Smooth muscle cell (in vitro differentiated cells): ENCODE results near the gene PTCH1. TPM values are rescaled to one million over a fixed set of nuclear protein-coding genes. Genes with fewer than 3 reads are reported as not detected.

Source experiments
- DNase-seq: peaks from one replicate; lab custom pipeline; 2025; ENCODE audit not compliant: unreplicated experiment; lab: John Stamatoyannopoulos, UW
- H2AFZ ChIP-seq: fragments of 200-600 bp; sonication (generic); 2 replicates; pipeline ENCODE4 v1.6.0; 2016; ENCODE audit warnings: antibody characterized with exemption, low read depth, mild to moderate bottlenecking
- H3F3A ChIP-seq: fragments of 200-600 bp; sonication (generic); 2 replicates; pipeline ENCODE4 v1.6.0; 2017; ENCODE audit warnings: antibody characterized with exemption, low read depth
- H3K27ac ChIP-seq: fragments of 200-600 bp; sonication (generic); 2 replicates; pipeline ENCODE4 v1.5.1; 2016; ENCODE audit warnings: low read depth, mild to moderate bottlenecking
- H3K27me3 ChIP-seq: fragments of 200-600 bp; sonication (generic); 2 replicates; pipeline ENCODE4 v1.6.1; 2016; ENCODE audit warnings: low read depth, mild to moderate bottlenecking
- H3K36me3 ChIP-seq: fragments of 200-600 bp; sonication (generic); 2 replicates; pipeline ENCODE4 v1.5.1; 2016; ENCODE audit warnings: low read depth
- H3K4me1 ChIP-seq: fragments of 200-600 bp; sonication (generic); 2 replicates; pipeline ENCODE4 v1.5.1; 2016; ENCODE audit warnings: low read depth
- H3K4me2 ChIP-seq: fragments of 200-600 bp; sonication (generic); 2 replicates; pipeline ENCODE4 v1.6.0; 2016; ENCODE audit warnings: mild to moderate bottlenecking
- H3K4me3 ChIP-seq: fragments of 200-600 bp; sonication (generic); 2 replicates; pipeline ENCODE4 v1.5.1; 2016; ENCODE audit warnings: mild to moderate bottlenecking
- H3K79me2 ChIP-seq: fragments of 200-600 bp; sonication (generic); 2 replicates; pipeline ENCODE4 v1.6.0; 2016; ENCODE audit warnings: low read depth, mild to moderate bottlenecking
- H3K9ac ChIP-seq: fragments of 200-600 bp; sonication (generic); 2 replicates; pipeline ENCODE4 v1.6.0; 2016; ENCODE audit warnings: low read depth
- H3K9me3 ChIP-seq: fragments of 200-600 bp; sonication (generic); replicated peaks from 2 replicates; pipeline ENCODE4 v1.5.1; 2016; ENCODE audit warnings: low read depth
- H4K20me1 ChIP-seq: fragments of 200-600 bp; sonication (generic); 2 replicates; pipeline ENCODE4 v1.6.0; 2016; ENCODE audit warnings: low read depth
- CTCF ChIP-seq: fragments of 200-600 bp; sonication (generic); IDR thresholded peaks from 2 replicates; pipeline ENCODE4 v1.5.1; 2017; ENCODE audit warnings: borderline replicate concordance, mild to moderate bottlenecking, antibody characterized with exemption; ENCODE audit not compliant: insufficient read depth, poor library complexity, severe bottlenecking
- WGBS: methylation state at CpG from one replicate; pipeline ENCODE4 v1.1.7; 2016; ENCODE audit warnings: low lambda C conversion rate; 5-methylcytosine and 5-hydroxymethylcytosine counted together
- polyA plus RNA-seq: library from polyadenylated mRNA; unstranded; fragments of >200 nt; fragmentation: Nextera tagmentation; extraction: Ambion mirVana; gene quantifications from 2 replicates; pipeline ENCODE4 v1.2.1, GENCODE V29; 2016
- total RNA-seq: library from RNA; depleted of rRNA; stranded (reverse); fragments of >200 nt; gene quantifications from 2 replicates; pipeline ENCODE4 v1.2.3, GENCODE V29; 2014

PTCH1 gene
- total and polyA plus RNA-seq, 2 experiments from 2014 or later: 5.8 to 6.3 TPM

- no peaks in the 10 kb centered on the region for H3K27me3 ChIP-seq
- no peak for TF ChIP-seq CTCF
- no peaks in the 10 kb centered on the region for H3K9me3 ChIP-seq
- H3K4me2 ChIP-seq: no peak overlapping the region
- H3K79me2 ChIP-seq: peaks cover 35% of the 10 kb centered on the region
- no peak overlapping the region for H3K9ac ChIP-seq
- H3K4me1 ChIP-seq: peaks cover 33% of the 10 kb centered on the region
- peaks cover 18% of the 10 kb centered on the region for H3F3A ChIP-seq
- no peak overlapping the region for H3K27ac ChIP-seq
- WGBS: 93% methylated on average over 3 of the region's 3 CpGs
- H3K4me3 ChIP-seq: peak overlapping the region; percentile 35
- no peaks in the 10 kb centered on the region for H3K36me3 ChIP-seq
- DNase-seq: no peak
- no peak overlapping the region for H2AFZ ChIP-seq
- H4K20me1 ChIP-seq: peaks cover 80% of the 10 kb centered on the region
These were observed 14.5 kb downstream of the PTCH1 start for GRCh38 chr9:95502248-95502647.

GRCh38 chr9:95499847-95500246 lies 16.9 kb downstream of the PTCH1 start:
- Histone ChIP-seq H3K36me3 (no peaks in the 10 kb centered on the region), H3K4me3 (no peak overlapping the region), H3K9me3 (no peaks in the 10 kb centered on the region), H3K27me3 (no peaks in the 10 kb centered on the region), H3K79me2 (peaks cover 53% of the 10 kb centered on the region), H4K20me1 (peaks cover 97% of the 10 kb centered on the region), H3K4me1 (peaks cover 47% of the 10 kb centered on the region), H2AFZ (no peak overlapping the region), H3K4me2 (no peak overlapping the region), H3F3A (peaks cover 4% of the 10 kb centered on the region), H3K27ac (no peak overlapping the region), H3K9ac (no peak overlapping the region)
- 42% methylated on average over 9 of the region's 9 CpGs for WGBS
- TF ChIP-seq CTCF: no peak
- no peak for DNase-seq

GRCh38 chr9:95499046-95499676 lies 17.6 kb downstream of the PTCH1 start:
- no peaks in the 10 kb centered on the region for H3F3A ChIP-seq
- H2AFZ ChIP-seq: no peak overlapping the region
- no peak overlapping the region for H3K9ac ChIP-seq
- no peak overlapping the region for H3K27ac ChIP-seq
- peaks cover 56% of the 10 kb centered on the region for H3K79me2 ChIP-seq
- H3K9me3 ChIP-seq: no peaks in the 10 kb centered on the region
- WGBS: 88% methylated on average over 4 of the region's 6 CpGs
- no peaks in the 10 kb centered on the region for H3K27me3 ChIP-seq
- H4K20me1 ChIP-seq: peaks cover 97% of the 10 kb centered on the region
- H3K4me1 ChIP-seq: peaks cover 47% of the 10 kb centered on the region
- no peak for DNase-seq
- no peaks in the 10 kb centered on the region for H3K36me3 ChIP-seq
- no peak for TF ChIP-seq CTCF
- peak overlapping the region; percentile 9 for H3K4me2 ChIP-seq
- H3K4me3 ChIP-seq: no peak overlapping the region

- no peak overlapping the region for H2AFZ ChIP-seq
- WGBS: 95% methylated on average over 4 of the region's 4 CpGs
- H3K27me3 ChIP-seq: no peaks in the 10 kb centered on the region
- no peak overlapping the region for H3K9ac ChIP-seq
- H3K9me3 ChIP-seq: no peaks in the 10 kb centered on the region
- no peak overlapping the region for H3K4me2 ChIP-seq
- peaks cover 61% of the 10 kb centered on the region for H3K79me2 ChIP-seq
- peaks cover 99% of the 10 kb centered on the region for H4K20me1 ChIP-seq
- no peaks in the 10 kb centered on the region for H3F3A ChIP-seq
- H3K36me3 ChIP-seq: no peaks in the 10 kb centered on the region
- no peak for DNase-seq
- no peak for TF ChIP-seq CTCF
- no peak overlapping the region for H3K4me3 ChIP-seq
- no peak overlapping the region for H3K27ac ChIP-seq
- peaks cover 50% of the 10 kb centered on the region for H3K4me1 ChIP-seq
These were observed 18.1 kb downstream of the PTCH1 start for GRCh38 chr9:95498641-95499040.
